T-helper 2 cell (primary cell): ENCODE data around the gene ADIPOR2.

Experiments used
- DNase-seq, 5 experiments: peaks; one replicate each; pipeline versions ENCODE4 v3.0.0 to v3.0.0-alpha.2; 2012 to 2022

Gene ADIPOR2

GRCh38 chr12:1832801-1833595 lies 142.1 kb downstream of the ADIPOR2 start:
- no peak for DNase-seq

GRCh38 chr12:1833596-1834028 lies 142.7 kb downstream of the ADIPOR2 start:
- no peak for DNase-seq

DNA sequence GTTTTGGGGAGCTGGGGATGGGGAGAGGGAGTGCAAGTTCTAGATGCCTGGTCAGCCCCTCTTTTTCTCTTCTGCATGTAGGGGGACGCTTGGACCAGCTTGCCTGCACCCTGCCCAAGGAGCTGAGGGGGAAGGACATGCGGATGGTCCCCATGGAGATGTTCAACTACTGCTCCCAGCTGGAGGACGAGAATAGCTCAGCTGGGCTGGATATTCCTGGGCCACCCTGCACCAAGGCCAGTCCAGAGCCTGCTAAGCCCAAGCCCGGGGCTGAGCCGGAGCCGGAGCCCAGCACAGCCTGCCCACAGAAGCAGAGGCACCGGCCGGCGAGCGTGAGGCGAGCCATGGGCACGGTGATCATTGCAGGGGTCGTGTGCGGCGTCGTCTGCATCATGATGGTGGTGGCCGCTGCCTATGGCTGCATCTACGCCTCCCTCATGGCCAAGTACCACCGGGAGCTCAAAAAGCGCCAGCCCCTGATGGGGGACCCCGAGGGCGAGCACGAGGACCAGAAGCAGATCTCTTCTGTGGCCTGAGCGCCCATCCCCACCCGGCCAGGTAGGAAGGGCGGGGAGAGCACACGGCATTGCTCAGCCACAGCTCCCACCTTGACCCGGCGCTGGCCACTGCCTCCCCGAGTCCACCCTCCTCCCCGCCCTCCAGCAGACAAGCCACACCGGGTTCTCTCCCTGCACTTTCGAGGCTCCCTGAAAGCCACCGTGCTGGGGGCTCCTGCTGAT lies 143.5 kb downstream of the ADIPOR2 start:
- no peak for DNase-seq

DNA sequence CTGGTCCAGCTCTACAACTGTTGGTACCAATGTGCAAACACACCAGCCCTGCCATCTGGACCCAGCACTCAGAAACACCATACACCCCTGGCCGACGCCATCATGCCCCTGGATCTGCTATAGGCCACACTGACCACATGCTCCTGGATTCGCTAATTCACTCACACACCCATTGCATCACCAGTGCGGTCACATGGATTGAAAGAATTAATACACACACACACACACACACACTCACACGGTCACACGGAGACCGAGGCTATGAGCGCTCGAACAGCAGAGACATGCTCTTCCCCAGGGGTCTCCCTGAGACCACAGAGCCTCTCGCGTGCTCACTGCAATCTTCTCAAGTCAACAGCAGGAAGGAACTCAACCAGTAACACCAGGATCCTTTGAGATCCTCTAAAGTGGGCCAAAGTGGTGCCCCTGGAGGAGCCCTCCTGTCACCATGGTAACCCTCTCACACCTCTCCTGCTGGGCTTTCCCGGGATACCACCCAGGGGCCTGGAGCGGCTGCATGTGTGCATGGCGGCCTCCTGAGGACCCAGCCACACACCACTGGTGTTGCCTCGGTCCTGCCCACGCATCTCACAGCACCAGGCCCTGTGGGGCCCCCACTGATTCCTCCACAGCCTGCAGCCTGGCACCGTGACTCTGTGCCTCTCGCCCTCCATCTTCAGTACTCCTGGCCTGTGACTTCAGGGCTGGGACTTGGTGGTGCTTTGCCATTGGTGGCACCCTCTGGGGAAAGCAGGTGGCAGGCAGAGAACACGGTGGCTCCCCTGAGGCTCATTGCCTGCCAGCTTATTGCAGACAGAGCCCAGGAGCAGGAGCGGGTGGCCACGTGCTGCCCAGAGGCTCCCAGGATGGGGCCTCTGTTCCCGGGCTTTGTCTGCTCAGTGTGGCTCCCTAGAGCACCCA lies 144.6 kb downstream of the ADIPOR2 start:
- no peak for DNase-seq

DNA sequence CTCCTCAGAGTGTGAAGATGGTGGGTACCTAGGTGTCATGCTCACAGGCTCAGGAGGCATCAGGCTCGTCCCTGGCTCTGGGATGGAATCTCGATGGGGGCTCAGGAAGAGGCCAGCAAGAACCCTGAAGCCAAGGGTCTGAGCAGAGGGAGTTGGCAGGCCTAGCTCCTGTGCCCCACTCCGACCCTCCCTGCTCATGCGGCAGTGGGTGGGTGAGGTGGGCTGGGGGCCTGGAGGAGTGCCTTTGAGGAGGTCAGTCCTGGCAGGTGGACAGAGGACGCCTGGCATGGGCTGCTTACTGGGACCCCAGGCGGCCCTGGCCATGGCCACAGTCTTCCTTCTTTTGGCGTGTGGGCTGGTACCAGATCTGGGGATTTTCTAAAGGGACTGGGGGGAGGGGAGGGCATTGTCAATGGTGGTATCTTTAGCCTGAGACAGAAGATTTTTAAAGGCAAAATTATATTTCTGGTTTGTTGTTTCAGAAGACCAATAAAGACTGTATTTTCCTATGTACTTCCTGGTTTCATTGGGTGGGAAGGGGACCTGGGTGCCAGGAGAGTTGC lies 145.5 kb downstream of the ADIPOR2 start:
- no peak for DNase-seq

DNA sequence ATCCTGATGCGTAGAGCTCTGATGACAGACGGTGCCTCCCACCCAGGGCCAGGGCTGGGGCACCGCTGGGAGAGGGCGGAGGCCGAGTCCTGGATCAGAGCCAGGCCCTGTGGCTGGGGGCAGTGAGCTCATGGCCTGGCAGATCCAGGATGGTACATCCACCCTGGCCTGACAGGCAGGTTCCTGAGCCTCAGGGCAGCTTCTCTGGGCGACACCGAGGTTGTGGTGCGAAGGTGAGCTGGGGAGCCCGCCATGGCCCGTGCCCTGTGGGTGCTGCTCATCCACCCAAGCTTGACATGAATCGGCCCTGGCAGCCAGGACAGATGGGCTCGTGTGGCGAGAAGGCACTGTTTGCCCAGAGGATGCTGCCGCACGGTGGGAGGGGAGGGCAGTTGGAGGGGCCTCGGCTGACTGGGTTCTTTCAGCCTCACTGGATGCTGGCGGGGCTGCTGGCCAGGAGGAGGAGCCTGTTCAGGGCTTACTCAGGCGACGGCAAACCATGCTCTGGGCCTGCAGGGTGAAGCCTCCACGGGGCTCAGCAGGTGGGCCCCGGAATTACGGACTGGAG lies 146.1 kb downstream of the ADIPOR2 start:
- no peak for DNase-seq

GRCh38 chr12:1837541-1838204 lies 146.8 kb downstream of the ADIPOR2 start:
- DNase-seq: no peak
